HEK293T (cell line): ENCODE measurements around the gene ABHD14A.

Experiments
- FOXK2 ChIP-seq: fragments of 450-650 bp; IDR thresholded peaks from 2 replicates; pipeline ENCODE4 v1.6.1; 2016; ENCODE audit warnings: mild to moderate bottlenecking
- FOXM1 ChIP-seq: fragments of 450-650 bp; IDR thresholded peaks from 2 replicates; pipeline ENCODE4 v1.6.1; 2017; ENCODE audit warnings: mild to moderate bottlenecking, borderline replicate concordance
- HDGF ChIP-seq: fragments of 450-650 bp; IDR thresholded peaks from 2 replicates; pipeline ENCODE4 v1.6.1; 2017; ENCODE audit warnings: antibody characterized with exemption, borderline replicate concordance
- TF ChIP-seq, protein P1 (sequence below): fragments of 450-650 bp; IDR thresholded peaks from 2 replicates; pipeline ENCODE4 v1.6.1; 2016

GRCh38 chr3:51946796-51947195, 28.1 kb upstream of the ABHD14A start:
- no peak for TF ChIP-seq HDGF
- TF ChIP-seq, protein P1, sequence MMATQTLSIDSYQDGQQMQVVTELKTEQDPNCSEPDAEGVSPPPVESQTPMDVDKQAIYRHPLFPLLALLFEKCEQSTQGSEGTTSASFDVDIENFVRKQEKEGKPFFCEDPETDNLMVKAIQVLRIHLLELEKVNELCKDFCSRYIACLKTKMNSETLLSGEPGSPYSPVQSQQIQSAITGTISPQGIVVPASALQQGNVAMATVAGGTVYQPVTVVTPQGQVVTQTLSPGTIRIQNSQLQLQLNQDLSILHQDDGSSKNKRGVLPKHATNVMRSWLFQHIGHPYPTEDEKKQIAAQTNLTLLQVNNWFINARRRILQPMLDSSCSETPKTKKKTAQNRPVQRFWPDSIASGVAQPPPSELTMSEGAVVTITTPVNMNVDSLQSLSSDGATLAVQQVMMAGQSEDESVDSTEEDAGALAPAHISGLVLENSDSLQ, result no peak
- no peak for TF ChIP-seq FOXM1
- no peak for TF ChIP-seq FOXK2
